22Rv1 (cell line): Measurements from ENCODE around the gene GTF2F1.

Experiments used
- H3K27ac ChIP-seq: fragments of 450-650 bp; 2 replicates; pipeline ENCODE4 v1.5.1; 2017
- ZFX ChIP-seq: fragments of 450-650 bp; IDR thresholded peaks from 2 replicates; pipeline ENCODE4 v1.6.1; 2017; ENCODE audit warnings: antibody characterized with exemption, borderline replicate concordance
- TF ChIP-seq, protein P1 (sequence below): fragments of 450-650 bp; IDR thresholded peaks from 2 replicates; pipeline ENCODE4 v1.5.1; 2017; ENCODE audit warnings: mild to moderate bottlenecking

The GTF2F1 gene

DNA sequence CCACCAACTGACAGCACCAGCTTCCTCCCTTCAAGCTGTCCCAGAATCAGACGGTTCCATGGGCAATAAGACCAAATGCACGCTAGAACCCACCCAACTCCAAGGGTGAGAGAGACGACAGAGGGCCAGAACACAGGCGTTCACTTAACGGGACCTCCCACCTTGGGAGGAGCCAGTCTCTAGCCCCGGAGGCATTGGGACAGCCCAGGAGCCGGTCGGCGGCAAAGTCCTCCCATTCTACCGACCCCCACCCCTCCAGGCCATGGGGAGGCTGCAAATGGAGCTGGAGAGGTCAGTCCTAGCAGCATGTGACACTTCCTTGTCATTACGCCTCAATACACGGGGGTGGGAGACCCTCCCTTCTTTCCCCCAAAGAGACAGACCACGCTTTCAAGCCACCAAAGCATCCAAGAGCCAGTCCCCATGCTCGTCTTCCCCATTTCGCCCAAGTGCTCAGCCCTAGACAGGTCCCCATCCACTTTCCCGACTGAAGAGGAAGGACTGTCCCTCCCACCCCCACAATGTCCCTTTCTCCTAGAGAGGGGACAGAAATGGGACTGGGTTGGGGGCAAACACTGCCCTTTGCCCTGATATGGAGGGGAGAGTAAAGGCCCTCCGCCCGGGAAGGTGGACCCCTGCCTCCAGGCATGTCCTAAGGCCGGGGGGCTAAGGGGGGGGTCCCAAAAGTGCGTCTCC is 30.7 kb upstream of the GTF2F1 start:
- TF ChIP-seq, protein P1, sequence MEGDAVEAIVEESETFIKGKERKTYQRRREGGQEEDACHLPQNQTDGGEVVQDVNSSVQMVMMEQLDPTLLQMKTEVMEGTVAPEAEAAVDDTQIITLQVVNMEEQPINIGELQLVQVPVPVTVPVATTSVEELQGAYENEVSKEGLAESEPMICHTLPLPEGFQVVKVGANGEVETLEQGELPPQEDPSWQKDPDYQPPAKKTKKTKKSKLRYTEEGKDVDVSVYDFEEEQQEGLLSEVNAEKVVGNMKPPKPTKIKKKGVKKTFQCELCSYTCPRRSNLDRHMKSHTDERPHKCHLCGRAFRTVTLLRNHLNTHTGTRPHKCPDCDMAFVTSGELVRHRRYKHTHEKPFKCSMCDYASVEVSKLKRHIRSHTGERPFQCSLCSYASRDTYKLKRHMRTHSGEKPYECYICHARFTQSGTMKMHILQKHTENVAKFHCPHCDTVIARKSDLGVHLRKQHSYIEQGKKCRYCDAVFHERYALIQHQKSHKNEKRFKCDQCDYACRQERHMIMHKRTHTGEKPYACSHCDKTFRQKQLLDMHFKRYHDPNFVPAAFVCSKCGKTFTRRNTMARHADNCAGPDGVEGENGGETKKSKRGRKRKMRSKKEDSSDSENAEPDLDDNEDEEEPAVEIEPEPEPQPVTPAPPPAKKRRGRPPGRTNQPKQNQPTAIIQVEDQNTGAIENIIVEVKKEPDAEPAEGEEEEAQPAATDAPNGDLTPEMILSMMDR = no peak
- TF ChIP-seq ZFX = no peak
- H3K27ac ChIP-seq = peak overlapping the region; percentile 85

DNA sequence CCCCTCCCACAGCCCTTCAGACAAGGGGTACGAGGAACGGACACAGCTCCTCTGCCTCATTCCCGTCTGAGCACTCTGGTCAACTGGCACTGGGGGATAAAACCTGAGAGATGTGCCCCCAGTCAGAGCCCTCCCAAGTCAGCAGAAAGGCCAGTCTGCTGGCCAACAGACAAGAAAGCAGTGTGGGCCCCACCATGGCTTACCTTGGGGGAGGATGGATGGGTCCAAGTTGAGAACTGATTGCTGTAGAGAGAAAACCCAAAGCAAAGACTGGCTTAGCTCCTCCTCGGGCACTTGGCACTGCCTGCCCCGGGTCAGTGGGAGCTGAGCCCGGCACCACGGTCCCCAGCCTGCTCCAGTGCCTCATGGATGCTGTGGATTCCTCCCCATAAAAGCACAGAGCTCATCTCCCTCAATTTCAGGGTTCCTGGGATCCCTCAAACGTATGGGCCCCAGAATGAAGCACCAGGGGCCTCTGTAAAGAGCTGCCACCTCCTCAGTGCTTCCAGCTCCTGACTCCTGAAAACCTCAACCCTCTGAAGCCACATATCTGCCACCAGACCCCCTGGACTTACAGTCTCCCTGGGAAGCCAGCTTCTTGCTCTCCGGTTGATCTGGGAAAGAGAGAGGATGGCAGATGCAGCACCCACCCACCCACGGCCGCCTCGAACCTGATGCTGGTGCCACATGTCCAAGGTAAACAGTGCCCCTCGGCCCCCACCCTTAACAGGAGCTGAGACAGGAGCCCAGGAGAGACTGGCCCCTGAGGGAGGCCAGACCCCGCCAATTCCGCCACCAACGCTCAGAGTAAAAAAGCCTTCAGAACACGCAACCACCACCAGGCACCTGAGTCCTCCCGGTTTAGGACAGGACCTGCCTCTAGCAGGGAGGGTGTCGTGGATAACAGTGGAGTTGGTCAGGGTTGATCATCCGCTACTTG is 28.4 kb upstream of the GTF2F1 start:
- no peak overlapping the region for H3K27ac ChIP-seq
- TF ChIP-seq ZFX = no peak
- TF ChIP-seq, protein P1 = no peak

DNA sequence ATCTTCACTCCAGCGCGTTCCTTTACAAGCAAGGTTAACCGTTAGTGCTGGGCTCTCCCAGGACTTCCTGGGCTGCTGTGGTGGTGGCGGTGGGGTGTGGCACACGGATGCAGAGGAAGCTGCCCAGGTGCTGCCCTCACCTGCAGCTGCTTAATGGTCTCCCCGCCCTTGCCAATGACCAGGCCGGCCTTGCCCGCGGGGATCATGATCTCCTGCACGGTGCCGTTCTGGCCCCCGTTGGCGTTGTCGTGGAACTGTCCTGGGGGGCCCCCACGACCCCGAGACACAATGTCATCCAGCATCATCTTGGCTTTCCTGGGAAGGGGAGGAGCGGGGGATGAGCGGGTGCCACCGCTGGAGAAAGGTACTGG is 25.6 kb upstream of the GTF2F1 start:
- no peak overlapping the region for H3K27ac ChIP-seq
- TF ChIP-seq, protein P1 = no peak
- TF ChIP-seq ZFX = no peak

DNA sequence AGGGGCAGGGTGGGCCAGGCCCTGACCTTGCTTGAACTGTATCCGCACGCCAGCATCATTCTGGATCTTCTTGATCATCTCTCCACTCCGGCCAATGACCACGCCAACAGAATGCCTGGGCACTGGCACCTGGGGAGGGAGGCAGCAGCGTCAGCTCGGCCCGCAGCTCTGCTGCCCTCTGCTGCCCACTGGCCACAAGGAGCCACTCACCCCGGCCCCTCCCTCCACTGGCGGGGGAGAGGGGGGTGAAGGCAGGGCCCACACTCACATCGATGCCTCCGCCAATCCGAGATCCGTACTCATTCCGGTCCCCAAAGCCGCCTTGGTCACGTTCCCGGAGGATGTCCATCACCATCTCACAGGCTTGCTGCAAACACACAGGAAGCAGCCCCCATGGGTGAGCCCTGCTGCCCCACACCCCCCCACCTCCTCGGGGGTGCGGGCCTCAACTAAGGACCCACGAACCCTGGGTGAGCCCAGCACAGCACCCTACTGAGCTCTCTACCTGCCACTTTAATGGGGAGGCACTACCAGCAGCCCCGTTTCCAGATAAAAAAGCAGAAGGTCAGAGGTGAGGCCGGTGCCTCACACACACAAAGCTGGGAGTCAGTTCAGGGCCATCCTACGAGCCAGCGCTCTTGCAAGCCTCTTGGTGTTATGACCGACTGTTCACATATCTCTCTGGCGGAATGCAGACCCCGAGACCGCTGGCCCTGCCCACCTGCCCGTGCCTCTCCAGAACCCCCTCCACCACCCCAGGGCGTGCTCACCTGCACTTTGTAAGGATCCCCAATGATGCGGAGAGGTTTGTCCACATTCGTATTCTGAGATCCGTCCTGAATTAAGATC is 25.0 kb upstream of the GTF2F1 start:
- no peak overlapping the region for H3K27ac ChIP-seq
- TF ChIP-seq, protein P1 = peak; percentile 57
- TF ChIP-seq ZFX = no peak

DNA sequence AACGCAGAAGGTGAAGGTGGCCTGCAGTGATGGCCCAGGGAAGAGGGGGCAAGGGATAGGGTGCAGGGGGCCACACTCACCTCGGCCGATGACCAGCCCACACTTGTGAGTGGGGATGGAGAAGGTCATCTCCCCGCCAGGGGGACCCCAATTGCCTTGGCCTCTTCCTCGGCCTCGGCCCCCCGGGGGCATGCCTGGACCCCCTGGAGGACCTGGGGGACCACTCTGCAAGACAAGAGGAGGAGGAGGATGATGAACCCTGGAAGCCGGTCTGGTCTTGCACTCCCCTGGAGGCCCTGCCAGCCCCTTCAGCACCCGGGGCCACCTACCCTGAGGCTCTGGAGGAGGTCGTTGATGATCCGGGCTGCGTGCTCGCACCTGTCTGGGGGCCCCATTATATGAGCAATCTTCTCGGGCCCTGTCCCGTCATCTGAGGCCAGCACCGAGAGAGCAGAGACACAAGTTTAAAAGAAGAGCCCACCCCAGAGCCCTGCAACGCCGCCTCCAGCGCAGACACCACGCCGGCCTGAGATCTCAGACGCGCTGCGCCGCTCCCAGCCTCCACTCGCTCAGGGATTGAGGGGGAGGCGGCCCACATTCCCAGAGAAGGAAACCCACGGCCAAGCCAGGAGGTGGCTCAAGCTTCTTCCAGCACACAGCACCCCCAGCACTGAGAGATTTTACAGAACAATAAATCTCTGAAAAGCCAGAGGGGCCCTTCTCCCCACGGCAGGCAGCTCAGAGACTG is 23.9 kb upstream of the GTF2F1 start:
- H3K27ac ChIP-seq = no peak overlapping the region
- TF ChIP-seq, protein P1 = no peak
- no peak for TF ChIP-seq ZFX

DNA sequence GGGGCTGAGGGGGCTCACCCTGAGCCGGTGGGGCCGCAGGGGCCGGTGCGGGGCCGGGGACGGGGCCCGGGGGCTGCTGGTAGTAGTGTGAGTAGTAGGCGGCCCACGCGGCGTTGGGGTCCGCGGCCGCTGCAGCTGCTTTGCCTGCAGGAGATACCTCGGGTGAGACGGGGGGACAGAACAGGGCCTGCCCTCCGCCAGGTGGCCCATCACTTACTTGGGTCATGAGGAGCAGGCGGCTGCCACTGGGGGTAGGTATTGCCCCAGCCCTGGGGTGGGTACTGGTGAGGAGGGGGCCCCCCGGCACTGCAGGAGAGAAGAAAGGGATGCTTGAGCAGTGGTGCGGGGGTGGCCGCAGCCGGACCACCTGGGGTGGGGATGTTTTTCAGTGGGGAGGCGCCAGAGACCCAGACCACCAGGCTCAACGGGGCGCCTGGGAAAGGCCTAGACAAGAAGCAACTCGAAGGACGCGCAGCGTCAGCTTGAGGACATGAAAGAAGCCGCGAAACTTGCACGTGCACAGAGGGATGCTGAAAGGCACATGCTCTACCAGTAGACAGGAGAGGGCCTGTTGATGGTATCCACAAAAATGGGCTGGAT is 22.7 kb upstream of the GTF2F1 start:
- no peak overlapping the region for H3K27ac ChIP-seq
- TF ChIP-seq, protein P1 = no peak
- no peak for TF ChIP-seq ZFX
